ENCODE results near the gene CCSER1.
"Not testable (repeated sequence)": the region's sequence is repeated elsewhere in the genome, so short reads cannot be mapped to it uniquely, and the experiment has no call there.

CCSER1 gene

DNA sequence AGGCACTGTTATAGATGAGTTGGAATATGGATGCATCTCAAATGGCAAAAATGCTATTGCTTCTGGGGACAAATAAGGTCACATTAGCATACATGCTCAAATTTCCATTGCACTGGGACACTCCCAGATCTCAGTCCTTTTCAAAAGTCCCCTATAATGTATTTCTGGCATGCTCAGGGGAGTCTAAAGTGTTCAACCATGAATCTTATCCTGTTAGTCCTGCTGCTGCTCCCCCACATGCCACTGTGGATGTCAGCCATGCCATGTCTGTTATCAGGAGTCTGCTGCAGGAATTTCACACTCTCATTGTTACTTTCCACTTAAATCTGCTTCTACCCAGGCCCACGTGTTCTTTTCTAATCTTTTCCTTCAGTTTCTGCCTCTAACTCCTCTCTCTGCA, 1000.6 kb downstream of the CCSER1 start:
- H3K4me3 ChIP-seq (ENCODE audit: low read length): no peak overlapping the region
- TF ChIP-seq, protein P1, sequence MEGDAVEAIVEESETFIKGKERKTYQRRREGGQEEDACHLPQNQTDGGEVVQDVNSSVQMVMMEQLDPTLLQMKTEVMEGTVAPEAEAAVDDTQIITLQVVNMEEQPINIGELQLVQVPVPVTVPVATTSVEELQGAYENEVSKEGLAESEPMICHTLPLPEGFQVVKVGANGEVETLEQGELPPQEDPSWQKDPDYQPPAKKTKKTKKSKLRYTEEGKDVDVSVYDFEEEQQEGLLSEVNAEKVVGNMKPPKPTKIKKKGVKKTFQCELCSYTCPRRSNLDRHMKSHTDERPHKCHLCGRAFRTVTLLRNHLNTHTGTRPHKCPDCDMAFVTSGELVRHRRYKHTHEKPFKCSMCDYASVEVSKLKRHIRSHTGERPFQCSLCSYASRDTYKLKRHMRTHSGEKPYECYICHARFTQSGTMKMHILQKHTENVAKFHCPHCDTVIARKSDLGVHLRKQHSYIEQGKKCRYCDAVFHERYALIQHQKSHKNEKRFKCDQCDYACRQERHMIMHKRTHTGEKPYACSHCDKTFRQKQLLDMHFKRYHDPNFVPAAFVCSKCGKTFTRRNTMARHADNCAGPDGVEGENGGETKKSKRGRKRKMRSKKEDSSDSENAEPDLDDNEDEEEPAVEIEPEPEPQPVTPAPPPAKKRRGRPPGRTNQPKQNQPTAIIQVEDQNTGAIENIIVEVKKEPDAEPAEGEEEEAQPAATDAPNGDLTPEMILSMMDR (conservative IDR thresholded peaks at IDR 0.05; ENCODE audit: low read depth, low read length): no peak
- DNase-seq (ENCODE audit: low read depth): peak; percentile 17

DNA sequence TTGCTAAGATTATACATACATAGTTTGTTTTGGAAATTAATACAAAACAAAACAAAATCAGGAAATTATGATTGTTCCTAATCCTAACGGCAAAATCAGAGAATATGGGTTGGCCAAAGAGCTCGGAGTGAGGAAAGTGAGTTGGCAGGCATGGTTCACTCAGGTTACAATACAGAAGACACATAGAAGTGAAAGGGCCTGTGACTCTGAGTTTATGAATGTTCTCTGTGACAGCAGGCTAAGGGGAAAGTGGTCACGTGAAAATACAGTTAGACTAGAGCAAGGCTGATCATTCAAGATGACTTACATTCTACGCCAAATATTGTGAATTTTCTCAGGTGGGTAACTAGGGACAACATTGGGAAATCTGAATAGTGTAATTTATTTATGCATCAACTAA, 1001.3 kb downstream of the CCSER1 start:
- no peak overlapping the region for H3K4me3 ChIP-seq (ENCODE audit: low read length)
- TF ChIP-seq, protein P1 (conservative IDR thresholded peaks at IDR 0.05; ENCODE audit: low read depth, low read length): no peak
- no peak for DNase-seq (ENCODE audit: low read depth)

DNA sequence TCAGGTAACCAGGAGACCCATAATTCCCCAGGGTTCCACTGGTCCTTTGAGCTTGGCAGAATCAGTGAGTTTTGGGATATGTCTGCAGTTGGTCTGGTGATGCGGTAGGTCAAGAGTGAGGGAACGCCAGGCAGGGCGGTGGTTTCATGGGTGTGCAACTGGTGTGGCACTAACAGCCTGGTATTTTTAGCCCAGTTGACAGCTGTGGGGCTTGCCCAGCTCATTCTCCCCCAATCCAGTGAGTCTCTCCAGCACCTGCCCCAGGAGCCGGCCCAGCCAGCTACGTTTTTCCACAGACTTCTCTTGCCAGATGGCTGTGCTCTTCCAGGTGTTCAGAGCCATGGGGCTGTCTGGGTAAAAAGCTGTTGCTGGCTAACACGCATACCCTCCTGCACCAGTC, 1019.9 kb downstream of the CCSER1 start:
- no peak for DNase-seq (ENCODE audit: low read depth)
- TF ChIP-seq, protein P1 (conservative IDR thresholded peaks at IDR 0.05; ENCODE audit: low read depth, low read length): no peak

DNA sequence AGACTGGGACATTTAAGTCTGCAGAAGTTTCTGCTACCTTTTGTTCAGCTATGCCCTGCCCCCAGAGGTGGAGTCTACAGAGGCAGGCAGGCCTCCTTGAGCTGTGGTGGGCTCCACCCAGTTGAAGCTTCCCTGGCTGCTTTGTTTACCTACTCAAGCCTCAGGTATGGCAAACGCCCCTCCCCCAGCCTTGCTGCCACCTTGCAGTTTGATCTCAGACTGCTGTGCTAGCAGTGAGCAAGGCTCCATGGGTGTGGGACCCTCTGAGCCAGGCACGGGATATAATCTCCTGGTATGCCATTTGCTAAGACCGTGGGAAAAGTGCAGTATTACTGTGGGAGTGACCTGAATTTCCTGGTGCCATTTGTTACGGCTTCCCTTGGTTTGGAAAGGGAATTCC, 1026.8 kb downstream of the CCSER1 start:
- H3K4me3 ChIP-seq (ENCODE audit: low read length); DNase-seq (ENCODE audit: low read depth): not testable (repeated sequence)

More for the DNA sequence above, 1019.9 kb downstream of the CCSER1 start:
- no peak overlapping the region for H3K4me3 ChIP-seq (ENCODE audit: low read length)

DNA sequence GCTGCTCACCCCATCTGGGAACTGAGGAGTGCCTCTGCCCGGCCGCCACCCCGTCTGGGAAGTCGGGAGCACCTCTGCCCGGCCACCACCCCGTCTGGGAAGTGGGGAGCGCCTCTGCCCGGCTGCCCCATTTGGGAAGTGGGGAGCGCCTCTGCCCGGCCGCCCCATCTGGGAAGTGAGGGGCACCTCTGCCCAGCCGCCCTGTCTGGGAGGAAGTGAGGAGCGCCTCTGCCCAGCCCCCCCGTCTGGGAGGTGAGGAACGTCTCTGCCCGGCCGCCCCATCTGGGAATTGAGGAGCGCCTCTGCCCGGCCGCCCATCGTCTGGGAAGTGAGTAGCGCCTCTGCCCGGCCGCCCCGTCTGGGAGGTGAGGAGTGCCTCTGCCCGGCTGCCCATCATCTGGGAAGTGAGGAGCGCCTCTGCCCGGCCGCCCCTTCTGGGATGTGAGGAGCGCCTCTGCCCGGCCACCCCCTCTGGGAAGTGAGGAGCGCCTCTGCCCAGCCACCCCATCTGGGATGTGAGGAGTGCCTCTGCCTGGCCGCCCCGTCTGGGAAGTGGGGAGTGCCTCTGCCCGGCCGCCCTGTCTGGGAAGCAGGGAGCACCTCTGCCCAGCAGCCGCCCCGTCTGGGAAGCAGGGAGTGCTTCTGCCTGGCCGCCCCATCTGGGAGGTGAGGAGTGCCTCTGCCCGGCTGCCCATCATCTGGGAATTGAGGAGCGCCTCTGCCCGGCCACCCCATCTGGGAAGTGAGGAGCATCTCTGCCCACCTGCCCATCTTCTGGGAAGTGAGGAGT, 1040.9 kb downstream of the CCSER1 start:
- not testable (repeated sequence) for H3K4me3 ChIP-seq (ENCODE audit: low read length); DNase-seq (ENCODE audit: low read depth)

DNA sequence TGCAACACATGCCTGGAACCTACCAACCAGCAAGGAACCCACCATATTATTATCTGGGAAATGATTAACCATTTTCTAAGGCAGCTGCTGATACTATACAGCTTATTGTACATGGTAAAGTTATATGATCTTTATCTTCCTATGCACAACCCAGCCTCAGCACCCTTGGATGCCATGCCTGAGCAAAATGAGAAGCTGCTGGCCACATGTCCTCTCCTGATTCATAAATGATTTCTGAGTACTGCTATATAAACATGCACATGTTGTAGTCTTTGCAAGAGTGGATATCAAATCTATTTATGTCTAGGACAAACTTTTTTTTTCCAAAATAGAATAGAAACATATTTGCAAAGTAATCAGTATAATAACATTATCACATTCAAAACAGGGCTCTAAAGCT, 1043.6 kb downstream of the CCSER1 start:
- DNase-seq (ENCODE audit: low read depth): no peak
- H3K4me3 ChIP-seq (ENCODE audit: low read length): no peak overlapping the region
- TF ChIP-seq, protein P1 (conservative IDR thresholded peaks at IDR 0.05; ENCODE audit: low read depth, low read length): no peak

DNA sequence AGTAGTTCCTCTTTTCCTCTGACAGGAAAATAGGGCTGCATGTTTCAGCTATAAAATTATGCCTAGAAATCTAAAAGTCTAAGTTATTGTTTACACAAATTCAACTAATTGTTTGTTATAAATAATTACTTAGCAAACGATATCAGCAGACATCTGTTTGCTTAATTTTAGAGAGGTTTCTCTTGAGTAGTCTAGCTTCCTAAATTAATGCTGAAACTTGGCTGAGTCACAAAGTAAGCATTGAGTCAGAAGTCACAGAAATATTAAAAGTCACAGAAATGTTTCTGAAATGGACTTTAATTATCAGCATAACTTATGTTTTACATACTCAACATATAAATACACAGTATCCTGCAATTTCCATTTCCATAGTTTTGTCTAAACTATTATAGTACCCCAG, 1044.0 kb downstream of the CCSER1 start:
- no peak for DNase-seq (ENCODE audit: low read depth)
- H3K4me3 ChIP-seq (ENCODE audit: low read length): no peak overlapping the region
- TF ChIP-seq, protein P1 (conservative IDR thresholded peaks at IDR 0.05; ENCODE audit: low read depth, low read length): no peak

DNA sequence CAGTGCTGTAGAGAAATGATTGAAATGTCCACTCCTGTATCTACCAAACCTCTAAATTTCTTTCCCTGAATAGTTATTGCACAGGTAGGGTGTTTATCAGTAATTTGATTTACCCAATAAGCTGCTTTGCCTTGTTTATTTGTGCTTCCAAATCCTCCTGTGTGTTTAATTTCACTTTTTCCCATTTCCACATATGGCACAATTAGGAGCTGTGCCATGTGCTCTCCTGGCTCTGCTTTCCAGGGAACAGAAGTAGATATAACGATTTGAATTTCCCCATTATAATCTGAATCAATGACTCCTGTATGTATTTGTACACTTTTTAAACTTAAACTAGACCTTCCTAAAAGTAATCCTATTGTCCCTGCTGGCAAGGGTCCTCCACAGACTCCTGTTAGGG, 1057.9 kb downstream of the CCSER1 start:
- DNase-seq (ENCODE audit: low read depth); H3K4me3 ChIP-seq (ENCODE audit: low read length): not testable (repeated sequence)

DNA sequence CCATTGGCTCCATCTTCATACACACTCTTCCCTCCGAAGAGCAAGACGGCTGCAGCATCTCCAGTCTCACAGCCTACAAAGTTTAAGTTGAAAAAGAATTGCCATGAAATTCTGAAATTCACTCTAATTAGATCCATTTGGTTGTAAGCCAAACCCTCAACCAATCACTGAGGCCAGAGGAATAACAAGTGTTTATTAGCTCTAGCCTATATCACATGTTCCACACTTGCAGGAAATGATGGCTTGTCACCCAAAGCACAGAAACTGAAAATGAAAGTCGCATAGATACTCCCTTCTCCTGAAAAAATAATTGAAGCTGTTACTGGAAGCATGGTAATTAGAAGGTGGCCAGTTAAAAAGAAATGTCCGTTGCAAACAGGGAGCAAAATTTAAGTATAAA, 1071.8 kb downstream of the CCSER1 start:
- H3K4me3 ChIP-seq (ENCODE audit: low read length): no peak overlapping the region
- TF ChIP-seq, protein P1 (conservative IDR thresholded peaks at IDR 0.05; ENCODE audit: low read depth, low read length): no peak
- DNase-seq (ENCODE audit: low read depth): no peak
